Duodenal mucosa (tissue), 2 donors: ENCODE results near the gene TSKS.

Experiments
- H3K27ac ChIP-seq: one replicate; pipeline ENCODE4 v1.7.0; 2013; ENCODE audit warnings: low read depth, low read length
- H3K27me3 ChIP-seq, 2 donors: one replicate each; pipeline ENCODE4 v1.7.0; 2013; ENCODE audit warnings: low read length in 2 of 2, control low read depth in 1 of 2; ENCODE audit not compliant: insufficient read depth in 2 of 2, control insufficient read depth in 1 of 2
- H3K36me3 ChIP-seq, 2 donors: one replicate each; pipeline ENCODE4 v1.7.0; 2013; ENCODE audit warnings: low read length in 2 of 2, control low read depth in 1 of 2; ENCODE audit not compliant: insufficient read depth in 2 of 2, control insufficient read depth in 1 of 2
- H3K4me1 ChIP-seq, 2 donors: one replicate each; pipeline ENCODE4 v1.7.0; 2013; ENCODE audit warnings: low read length in 2 of 2, control low read depth in 1 of 2; ENCODE audit not compliant: insufficient read depth in 2 of 2, control insufficient read depth in 1 of 2
- H3K4me3 ChIP-seq, 2 donors: one replicate each; pipeline ENCODE4 v1.7.0; 2013; ENCODE audit warnings: low read length in 2 of 2, low read depth in 1 of 2
- H3K9ac ChIP-seq, 2 donors: one replicate each; pipeline ENCODE4 v1.7.0; 2013; ENCODE audit warnings: low read length in 2 of 2, low read depth in 1 of 2
- H3K9me3 ChIP-seq, 2 donors: one replicate each; pipeline ENCODE4 v1.7.0; 2013; ENCODE audit warnings: low read length in 2 of 2, control low read depth in 1 of 2; ENCODE audit not compliant: control insufficient read depth in 1 of 2

Gene TSKS

DNA sequence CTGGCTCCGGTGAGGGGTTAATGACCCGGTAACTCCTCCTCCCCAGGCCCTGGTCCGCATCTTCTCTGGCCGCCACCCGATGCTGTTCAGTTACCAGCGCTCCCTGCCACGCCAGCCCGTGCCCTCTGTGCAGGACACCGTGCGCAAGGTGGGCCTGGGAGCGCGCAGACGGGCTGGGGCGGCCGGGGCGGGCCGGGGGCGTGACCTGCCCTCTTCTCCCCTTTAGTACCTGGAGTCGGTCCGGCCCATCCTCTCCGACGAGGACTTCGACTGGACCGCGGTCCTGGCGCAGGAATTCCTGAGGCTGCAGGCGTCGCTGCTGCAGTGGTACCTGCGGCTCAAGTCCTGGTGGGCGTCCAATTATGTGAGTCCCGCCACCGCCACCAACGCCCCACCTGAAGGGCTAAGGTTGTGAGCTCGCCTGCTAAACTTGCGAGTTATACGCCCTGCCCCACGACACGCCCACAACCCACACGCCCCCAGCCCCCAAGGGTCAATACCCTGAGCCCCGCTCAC, 61.8 kb downstream of the TSKS start:
- H3K4me1 ChIP-seq, result no peaks in the 10 kb centered on the region
- no peaks in the 10 kb centered on the region for H3K27me3 ChIP-seq
- no peaks in the 10 kb centered on the region for H3K9me3 ChIP-seq
- H3K4me3 ChIP-seq, result no peak overlapping the region
- H3K27ac ChIP-seq, result no peak overlapping the region
- no peak overlapping the region for H3K9ac ChIP-seq
- H3K36me3 ChIP-seq, result no peaks in the 10 kb centered on the region

DNA sequence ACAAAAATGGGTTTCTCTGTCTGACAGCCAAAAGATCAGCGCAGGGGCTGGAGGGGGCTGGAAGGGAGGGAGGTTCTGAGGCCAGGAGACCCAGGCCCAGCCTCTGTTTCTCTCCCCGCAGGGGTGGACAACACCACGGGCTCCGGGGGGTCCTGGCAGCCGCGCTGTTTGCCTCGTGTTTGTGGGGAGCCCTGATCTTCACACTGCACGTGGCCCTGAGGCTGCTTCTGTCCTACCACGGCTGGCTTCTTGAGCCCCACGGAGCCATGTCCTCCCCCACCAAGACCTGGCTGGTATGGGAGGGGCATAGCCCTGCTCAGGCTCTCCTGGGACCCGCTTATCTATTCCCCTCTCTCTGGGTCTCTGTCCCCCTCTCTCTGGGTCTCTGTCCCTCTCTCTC, 62.5 kb downstream of the TSKS start:
- no peak overlapping the region for H3K9ac ChIP-seq
- no peaks in the 10 kb centered on the region for H3K36me3 ChIP-seq

DNA sequence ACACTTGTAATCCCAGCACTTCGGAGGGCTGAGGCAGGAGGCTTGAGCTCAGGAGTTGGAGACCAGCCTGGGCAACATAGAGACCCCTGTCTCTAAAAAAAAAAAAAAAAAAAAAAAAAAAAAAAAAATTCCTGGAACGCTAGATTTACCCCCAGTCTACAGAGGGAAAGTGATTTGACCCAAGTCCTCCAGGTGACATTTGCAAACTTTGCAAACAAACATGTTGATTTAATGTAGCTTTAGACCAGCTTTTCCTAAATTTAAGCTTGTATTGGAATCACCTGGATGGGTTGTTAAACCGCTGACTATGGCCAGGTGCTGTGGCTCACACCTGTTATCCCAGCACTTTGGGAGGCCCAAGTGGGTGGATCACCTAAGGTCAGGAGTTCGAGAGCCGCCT, 63.7 kb downstream of the TSKS start:
- no peak overlapping the region for H3K4me3 ChIP-seq
- no peaks in the 10 kb centered on the region for H3K36me3 ChIP-seq
- H3K27me3 ChIP-seq, result no peaks in the 10 kb centered on the region
- no peaks in the 10 kb centered on the region for H3K9me3 ChIP-seq
- H3K4me1 ChIP-seq, result no peaks in the 10 kb centered on the region
- H3K9ac ChIP-seq, result no peak overlapping the region
- H3K27ac ChIP-seq, result no peak overlapping the region

More for the DNA sequence above, 62.5 kb downstream of the TSKS start:
- Histone ChIP-seq H3K27ac (no peak overlapping the region), H3K4me3 (no peak overlapping the region), H3K4me1 (no peaks in the 10 kb centered on the region), H3K9me3 (no peaks in the 10 kb centered on the region), H3K27me3 (no peaks in the 10 kb centered on the region)

DNA sequence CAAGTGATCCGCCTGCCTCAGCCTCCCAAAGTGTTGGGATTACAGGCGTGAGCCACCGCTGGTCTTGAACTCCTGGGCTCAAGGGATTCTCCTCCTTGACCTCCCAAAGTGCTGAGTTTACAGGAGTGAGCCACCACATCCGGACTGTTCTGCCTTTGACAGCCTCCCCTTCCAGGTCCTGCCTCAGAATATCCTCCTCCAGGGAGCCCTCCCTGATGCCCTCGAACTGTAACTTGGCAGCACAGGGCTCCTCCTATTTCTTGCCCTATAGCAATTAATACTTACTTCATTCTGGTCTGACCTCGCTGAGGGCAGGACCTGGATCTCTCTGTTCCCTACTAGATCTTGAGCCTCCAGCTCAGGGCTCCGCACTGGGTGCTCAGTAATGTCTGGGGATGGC, 66.2 kb downstream of the TSKS start:
- H3K9me3 ChIP-seq, result no peaks in the 10 kb centered on the region
- no peak overlapping the region for H3K4me3 ChIP-seq
- no peak overlapping the region for H3K27ac ChIP-seq
- no peaks in the 10 kb centered on the region for H3K4me1 ChIP-seq
- H3K36me3 ChIP-seq, result no peaks in the 10 kb centered on the region
- H3K27me3 ChIP-seq, result no peaks in the 10 kb centered on the region
- no peak overlapping the region for H3K9ac ChIP-seq

DNA sequence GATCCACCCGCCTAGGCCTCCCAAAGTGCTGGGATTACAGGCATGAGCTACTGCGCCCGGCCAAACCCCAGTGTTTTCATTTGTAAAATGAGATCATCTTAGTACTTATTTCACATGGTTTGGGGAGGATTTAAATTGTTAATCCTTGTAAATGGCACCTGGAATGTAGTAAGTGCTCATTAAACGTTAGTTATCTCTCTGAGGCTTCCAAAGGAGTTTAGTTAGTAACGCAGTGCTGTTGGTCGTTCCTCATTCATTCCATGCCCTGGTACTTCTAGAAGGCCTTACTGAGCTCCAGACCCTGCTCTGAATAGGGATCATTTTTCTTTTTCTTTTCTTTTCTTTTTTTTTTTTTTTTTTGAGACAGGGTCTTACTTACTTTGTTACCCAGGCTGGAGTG, 67.0 kb downstream of the TSKS start:
- Histone ChIP-seq H3K9me3 (no peaks in the 10 kb centered on the region), H3K27me3 (peaks cover 4 to 6% of the 10 kb centered on the region in 2 donors), H3K27ac (no peak overlapping the region), H3K4me1 (peaks cover 0 to 3% of the 10 kb centered on the region in 2 donors), H3K36me3 (no peaks in the 10 kb centered on the region), H3K9ac (no peak overlapping the region), H3K4me3 (no peak overlapping the region)

DNA sequence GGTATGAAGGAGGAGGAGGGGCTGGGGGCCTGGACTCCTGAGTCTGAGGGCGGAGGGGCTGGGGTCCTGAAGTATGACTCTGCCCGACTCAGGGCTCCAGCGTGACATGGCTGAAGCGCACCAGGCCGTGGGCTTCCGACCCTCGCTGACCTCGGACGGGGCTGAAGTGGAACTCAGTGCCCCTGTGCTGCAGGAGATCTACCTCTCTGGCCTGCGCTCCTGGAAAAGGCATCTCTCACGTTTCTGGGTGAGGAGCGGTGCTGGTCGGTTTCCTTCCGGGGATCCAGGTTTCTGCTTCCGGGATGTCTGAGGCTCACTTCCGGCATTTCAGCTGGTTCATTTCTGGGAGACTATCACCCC, 71.0 kb downstream of the TSKS start:
- Histone ChIP-seq H3K27me3 (peaks cover 11 to 24% of the 10 kb centered on the region in 2 donors), H3K9ac (no peak overlapping the region), H3K36me3 (peaks cover 0 to 5% of the 10 kb centered on the region in 2 donors), H3K4me1 (peaks cover 15 to 27% of the 10 kb centered on the region in 2 donors), H3K9me3 (no peaks in the 10 kb centered on the region), H3K4me3 (no peak overlapping the region), H3K27ac (no peak overlapping the region)

DNA sequence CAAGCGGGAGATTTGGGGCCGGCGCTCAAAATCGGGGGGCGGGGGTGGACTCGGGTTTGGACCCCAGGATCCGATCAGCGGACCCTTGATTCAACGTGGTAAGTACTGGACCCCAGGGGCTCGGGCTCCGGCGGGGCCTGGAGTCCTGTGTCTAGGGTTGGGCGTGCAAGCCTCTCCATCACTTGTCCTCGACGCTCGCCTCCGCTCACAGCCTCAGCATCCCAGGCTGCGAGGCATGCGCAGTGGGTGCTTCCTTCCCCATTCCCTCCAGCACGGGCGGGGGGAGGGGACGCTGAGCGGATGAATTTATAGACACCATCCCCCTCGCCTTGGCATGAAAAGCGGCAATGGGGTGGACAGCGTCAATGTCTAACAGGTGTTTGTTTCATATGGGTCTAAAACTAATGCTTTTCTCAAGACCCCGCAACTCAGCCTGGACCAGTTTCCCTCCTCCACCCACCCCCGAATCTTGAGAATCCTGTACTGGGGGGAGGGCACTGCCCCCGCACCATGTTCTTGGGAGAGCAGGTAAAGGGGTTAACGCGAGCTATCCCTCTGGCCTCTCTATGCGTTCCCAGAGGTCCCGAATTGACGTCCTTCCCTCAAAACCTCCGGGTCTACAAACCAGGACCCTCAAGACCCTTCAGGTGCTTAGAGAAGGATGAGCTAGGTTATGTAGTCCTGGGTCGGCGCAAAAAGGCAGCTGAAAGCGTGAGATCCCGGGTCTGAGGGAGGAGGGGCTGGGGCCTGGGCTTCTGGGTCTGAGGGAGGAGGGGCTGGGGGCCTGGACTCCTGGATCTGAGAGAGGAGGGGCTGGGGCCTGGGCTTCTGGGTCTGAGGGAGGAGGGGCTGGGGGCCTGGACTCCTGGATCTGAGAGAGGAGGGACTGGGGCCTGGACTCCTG, 71.6 kb downstream of the TSKS start:
- Histone ChIP-seq H3K27ac (no peak overlapping the region), H3K9ac (no peak overlapping the region), H3K4me1 (peaks cover 15 to 27% of the 10 kb centered on the region in 2 donors), H3K9me3 (no peaks in the 10 kb centered on the region), H3K27me3 (peaks cover 11 to 24% of the 10 kb centered on the region in 2 donors), H3K36me3 (peaks cover 0 to 9% of the 10 kb centered on the region in 2 donors), H3K4me3 (peak overlapping the region; percentile 64 to 72)

DNA sequence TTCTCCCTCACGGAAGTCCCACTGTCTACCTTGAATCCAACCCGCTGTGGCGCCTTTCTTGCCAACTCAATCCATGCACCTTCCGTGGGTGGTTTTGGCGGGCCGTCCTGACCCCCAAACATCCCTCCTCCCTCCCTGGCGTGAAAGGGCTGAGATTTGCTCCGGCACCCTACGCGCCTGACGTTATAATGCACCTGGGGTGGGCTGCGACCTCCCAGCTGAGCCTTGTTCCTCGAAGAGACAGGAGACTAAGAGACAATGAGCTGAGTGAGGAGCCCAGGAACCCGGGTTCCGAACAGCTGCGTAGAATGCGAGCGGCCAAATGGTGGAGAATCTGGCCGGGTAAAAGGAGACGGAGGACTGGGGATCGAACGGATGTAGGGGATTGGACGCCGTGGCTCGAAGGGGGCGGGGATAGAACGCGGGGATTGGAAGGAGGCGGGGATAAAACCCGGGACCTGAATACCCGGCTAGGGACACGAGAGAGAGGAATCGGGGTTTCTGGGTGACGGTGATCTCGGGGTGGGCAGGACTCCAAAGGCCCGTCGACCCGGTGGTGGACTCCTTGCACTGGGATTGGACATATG, 72.4 kb downstream of the TSKS start, which contains the start of gene CPT1C:
Gene CPT1C (plus strand): TSS at position 461 of the 587 bp plus-strand sequence. CDS start 1,137 bp downstream, outside the sequence.
- Histone ChIP-seq H3K27me3 (peaks cover 11 to 24% of the 10 kb centered on the region in 2 donors), H3K9ac (peak within 1 kb of the TSS in 1 of 2 donors; percentile 3), H3K4me3 (peak within 1 kb of the TSS; percentile 64 to 72), H3K9me3 (no peaks in the 10 kb centered on the region), H3K36me3 (peaks cover 4 to 16% of the 10 kb centered on the region in 2 donors), H3K4me1 (peaks cover 15 to 27% of the 10 kb centered on the region in 2 donors), H3K27ac (no peak within 1 kb of the TSS)

DNA sequence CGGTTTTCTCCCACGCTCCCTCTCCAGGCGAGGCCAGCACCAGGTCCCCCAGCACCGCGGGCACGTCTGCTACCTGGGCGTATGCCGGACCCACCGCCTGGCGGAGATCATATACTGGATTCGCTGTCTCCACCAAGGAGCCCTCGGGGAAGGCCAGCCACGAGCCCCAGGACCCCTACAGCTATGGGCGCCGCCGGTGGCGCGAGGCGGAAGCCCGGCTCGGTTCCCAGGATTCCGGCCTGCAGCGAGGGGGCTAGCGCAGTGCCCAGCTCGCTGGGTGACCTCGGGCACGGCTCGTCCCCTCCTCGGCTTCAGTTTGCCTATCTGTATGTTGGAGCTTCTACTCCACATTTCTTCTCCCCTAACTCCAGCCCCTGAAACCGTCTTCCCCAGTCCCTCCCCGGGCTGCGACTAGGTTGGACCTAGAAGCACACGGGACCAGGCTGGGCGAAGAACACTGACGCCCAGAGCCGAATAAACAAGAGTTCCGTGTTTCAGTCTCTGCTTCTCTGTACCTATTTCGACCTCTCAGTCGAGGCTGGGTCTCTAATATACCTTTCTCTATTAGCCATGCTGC, 72.9 kb downstream of the TSKS start:
- Histone ChIP-seq H3K27ac (no peak overlapping the region), H3K9ac (peak overlapping the region in 1 of 2 donors; percentile 3)

More for the DNA sequence above, 72.9 kb downstream of the TSKS start:
- H3K36me3 ChIP-seq, result peaks cover 4 to 21% of the 10 kb centered on the region in 2 donors
- H3K4me1 ChIP-seq, result peaks cover 15 to 27% of the 10 kb centered on the region in 2 donors
- no peaks in the 10 kb centered on the region for H3K9me3 ChIP-seq
- peaks cover 11 to 24% of the 10 kb centered on the region in 2 donors for H3K27me3 ChIP-seq
- H3K4me3 ChIP-seq, result peak overlapping the region; percentile 64 to 72
